HepG2 (cell line): ENCODE data around the gene FTCD. TPM values are rescaled to one million over a fixed set of nuclear protein-coding genes. Genes with fewer than 3 reads are reported as not detected.
A peak's percentile ranks its signal among the peaks of the same experiment; 100 is the strongest.

ENCODE experiments used
- ATF5 ChIP-seq: sonication (generic); formaldehyde crosslinking; IDR thresholded peaks from 2 replicates; pipeline ENCODE4 v1.4.0; 2020; ENCODE audit warnings: mild to moderate bottlenecking, low read depth, missing genetic modification reagents
- BRCA1 ChIP-seq: sonication (generic); formaldehyde crosslinking; IDR thresholded peaks from 2 replicates; pipeline ENCODE4 v1.4.0; 2020; ENCODE audit warnings: missing genetic modification reagents
- DNMT1 ChIP-seq: sonication (generic); formaldehyde crosslinking; IDR thresholded peaks from 2 replicates; pipeline ENCODE4 v1.5.1; 2020; ENCODE audit warnings: mild to moderate bottlenecking, missing genetic modification reagents
- HOMEZ ChIP-seq: IDR thresholded peaks from 2 replicates; pipeline ENCODE4 v1.6.1; 2016; ENCODE audit warnings: low read depth
- JUNB ChIP-seq: sonication (generic); formaldehyde crosslinking; IDR thresholded peaks from 2 replicates; pipeline ENCODE4 v1.8.0; 2022; ENCODE audit warnings: missing genetic modification reagents, mild to moderate bottlenecking, borderline replicate concordance
- KMT2B ChIP-seq: IDR thresholded peaks from 2 replicates; pipeline ENCODE4 v1.6.1; 2016; ENCODE audit warnings: missing genetic modification reagents, missing compliant biosample characterization
- MIXL1 ChIP-seq: IDR thresholded peaks from 2 replicates; pipeline ENCODE4 v1.6.1; 2016
- POLR2AphosphoS5 ChIP-seq: IDR thresholded peaks from 2 replicates; pipeline ENCODE4 v1.6.1; 2012; ENCODE audit warnings: low read depth, low read length
- SRSF9 ChIP-seq: fragments of 200-400 bp; formaldehyde crosslinking; IDR thresholded peaks from 2 replicates; pipeline ENCODE4 v1.6.1; 2018; ENCODE audit warnings: borderline replicate concordance, mild to moderate bottlenecking, low read depth, low read length; ENCODE audit not compliant: insufficient read depth, poor library complexity, severe bottlenecking
- THAP7 ChIP-seq: sonication (generic); formaldehyde crosslinking; IDR thresholded peaks from 2 replicates; pipeline ENCODE4 v1.8.1; 2023; ENCODE audit warnings: mild to moderate bottlenecking, missing genetic modification reagents
- ZBED4 ChIP-seq: sonication (generic); formaldehyde crosslinking; IDR thresholded peaks from 2 replicates; pipeline ENCODE4 v1.4.0; 2020; ENCODE audit warnings: missing genetic modification reagents, borderline replicate concordance
- ZFP37 ChIP-seq: sonication (generic); formaldehyde crosslinking; IDR thresholded peaks from 2 replicates; pipeline ENCODE4 v1.4.0; 2020; ENCODE audit warnings: missing genetic modification reagents, borderline replicate concordance
- ZFP82 ChIP-seq: sonication (generic); formaldehyde crosslinking; IDR thresholded peaks from 2 replicates; pipeline ENCODE4 v1.5.1; 2020; ENCODE audit warnings: mild to moderate bottlenecking, missing genetic modification reagents, borderline replicate concordance
- ZNF275 ChIP-seq: sonication (generic); formaldehyde crosslinking; IDR thresholded peaks from 2 replicates; pipeline ENCODE4 v1.8.0; 2022; ENCODE audit warnings: missing genetic modification reagents, mild to moderate bottlenecking, inconsistent platforms, borderline replicate concordance
- ZNF292 ChIP-seq: sonication (generic); formaldehyde crosslinking; IDR thresholded peaks from 2 replicates; pipeline ENCODE4 v1.8.1; 2022; ENCODE audit warnings: mild to moderate bottlenecking, low read depth, missing genetic modification reagents, borderline replicate concordance
- ZNF616 ChIP-seq: sonication (generic); formaldehyde crosslinking; IDR thresholded peaks from 2 replicates; pipeline ENCODE4 v1.5.0; 2020; ENCODE audit warnings: low read depth, mild to moderate bottlenecking, missing genetic modification reagents
- ZNF883 ChIP-seq: sonication (generic); formaldehyde crosslinking; IDR thresholded peaks from 2 replicates; pipeline ENCODE4 v1.5.1; 2020; ENCODE audit warnings: mild to moderate bottlenecking, missing genetic modification reagents; ENCODE audit errors: not compliant biosample characterization
- ZSCAN12 ChIP-seq: sonication (generic); formaldehyde crosslinking; IDR thresholded peaks from 2 replicates; pipeline ENCODE4 v1.9.0; 2021; ENCODE audit warnings: mild to moderate bottlenecking, missing genetic modification reagents
- ZSCAN21 ChIP-seq: sonication (generic); formaldehyde crosslinking; IDR thresholded peaks from 2 replicates; pipeline ENCODE4 v1.8.0; 2022; ENCODE audit warnings: mild to moderate bottlenecking, missing genetic modification reagents, moderate library complexity, borderline replicate concordance
- ZZZ3 ChIP-seq: sonication (generic); formaldehyde crosslinking; IDR thresholded peaks from 2 replicates; pipeline ENCODE4 v1.4.0; 2020; ENCODE audit warnings: missing genetic modification reagents, mild to moderate bottlenecking, borderline replicate concordance
- polyA plus RNA-seq, 8 experiments: library from polyadenylated mRNA; depleted of rRNA in 3 of 8; stranded (reverse) in 7 of 8; unstranded in 1 of 8; fragments of >200 nt; fragmentation: Illumina TruSeq in 4 of 8; extraction: Trizol in 4 of 8; gene quantifications; 2 replicates each; pipeline versions ENCODE4 v1.2.1 to v1.2.3, GENCODE V29; 2011 to 2016; ENCODE audit warnings: low read depth in 4 of 8, missing spikeins in 1 of 8, mixed read lengths in 1 of 8; ENCODE audit not compliant: insufficient read depth in 1 of 8
- total RNA-seq, 5 experiments: library from RNA; depleted of rRNA; stranded (reverse); fragments of >200 nt; fragmentation: Illumina TruSeq; extraction: Trizol; gene quantifications; 2 replicates each; pipeline ENCODE4 v1.2.3, GENCODE V29; 2016; ENCODE audit warnings: low read depth in 1 of 5

FTCD gene
- total and polyA plus RNA-seq, 2 of the 13 experiments (the other 11 are each of a cell fraction or from before 2014, with no cell fraction given) = 75.7 to 105 TPM

GRCh38 chr21:46155514-46156377, at the start of gene FTCD (continued):
- TF ChIP-seq ZBED4 (CRISPR knock-in tag) (no peak), BRCA1 (no peak), ZNF883 (CRISPR knock-in tag) (peak; percentile 27), HOMEZ (CRISPR knock-in tag) (no peak; the same call in 1 of the 2 replicates), ZZZ3 (peak; percentile 63; the same call in 1 of the 2 replicates), POLR2AphosphoS5 (peak; percentile 99), DNMT1 (CRISPR knock-in tag) (no peak), JUNB (CRISPR knock-in tag) (peak; percentile 70), SRSF9 (no peak), MIXL1 (CRISPR knock-in tag) (peak; percentile 68; the same call in 1 of the 2 replicates), ATF5 (CRISPR knock-in tag) (no peak), ZNF292 (CRISPR knock-in tag) (peak; percentile 63; the same call in 1 of the 2 replicates), ZNF616 (CRISPR knock-in tag) (0 out of 2 replicates have a peak, but pooled peaks have one; percentile 45), ZFP82 (CRISPR knock-in tag) (0 out of 2 replicates have a peak, but pooled peaks have one; percentile 44), ZFP37 (CRISPR knock-in tag) (no peak), KMT2B (no peak; the same call in 1 of the 2 replicates), THAP7 (CRISPR knock-in tag) (no peak; the same call in 1 of the 2 replicates), ZNF275 (CRISPR knock-in tag) (peak; percentile 57; the same call in 1 of the 2 replicates), ZSCAN12 (no peak), ZSCAN21 (CRISPR knock-in tag) (peak; percentile 43; the same call in 1 of the 2 replicates)
